CD4-positive, alpha-beta T cell treated with Interleukin-15 for 4 hours (primary cell): Measurements from ENCODE around the gene FAM43B.
"Not testable (repeated sequence)": the region's sequence is repeated elsewhere in the genome, so short reads cannot be mapped to it uniquely, and the experiment has no call there.

Experiments used
- DNase-seq: peaks from one replicate; pipeline ENCODE4 v3.0.0-alpha.2; 2020; ENCODE audit warnings: low spot score

Gene FAM43B

GRCh38 chr1:20551945-20552727 is at the start of gene FAM43B:
TSS of gene FAM43B (plus strand) at chr1:20552573. CDS start at chr1:20552974, 401 bp downstream.
- DNase-seq: no peak

- DNase-seq: no peak
These were observed 46.9 kb upstream of the FAM43B start for GRCh38 chr1:20505488-20505887.

- DNase-seq: no peak
These were observed 45.2 kb upstream of the FAM43B start for GRCh38 chr1:20507248-20507563.

GRCh38 chr1:20507564-20508410 is 44.6 kb upstream of the FAM43B start, which contains the start of gene MUL1:
TSS of gene MUL1 (minus strand) at chr1:20508151. CDS start at chr1:20508024, 127 bp downstream.
- DNase-seq: peak; percentile 92

GRCh38 chr1:20508411-20508771 is 44.0 kb upstream of the FAM43B start:
- DNase-seq: no peak

- no peak for DNase-seq
These were observed 40.6 kb upstream of the FAM43B start for GRCh38 chr1:20511518-20512428.

GRCh38 chr1:20519609-20520262 is 32.6 kb upstream of the FAM43B start:
- not testable (repeated sequence) for DNase-seq

- DNase-seq: peak; percentile 67
These were observed 30.2 kb upstream of the FAM43B start for GRCh38 chr1:20521960-20522861.

- DNase-seq: no peak
These were observed 26.1 kb upstream of the FAM43B start for GRCh38 chr1:20526267-20526666.

GRCh38 chr1:20528221-20528620 is 24.2 kb upstream of the FAM43B start:
- DNase-seq: no peak

GRCh38 chr1:20530306-20530705 is 22.1 kb upstream of the FAM43B start:
- no peak for DNase-seq

GRCh38 chr1:20530901-20531300 is 21.5 kb upstream of the FAM43B start:
- no peak for DNase-seq

- no peak for DNase-seq
These were observed 18.7 kb upstream of the FAM43B start for GRCh38 chr1:20533635-20534034.

GRCh38 chr1:20534659-20535417 is 17.5 kb upstream of the FAM43B start:
- DNase-seq: no peak

GRCh38 chr1:20538227-20538626 is 14.1 kb upstream of the FAM43B start:
- DNase-seq: no peak

- DNase-seq: no peak
These were observed 13.4 kb upstream of the FAM43B start for GRCh38 chr1:20538760-20539551.

- DNase-seq: no peak
These were observed 12.1 kb upstream of the FAM43B start for GRCh38 chr1:20540281-20540680.

GRCh38 chr1:20546637-20547036 is 5.7 kb upstream of the FAM43B start:
- DNase-seq: no peak

GRCh38 chr1:20551161-20551560 is 1.2 kb upstream of the FAM43B start:
- DNase-seq: no peak
